Measurements from ENCODE around the gene PF4V1. TPM values are rescaled to one million over a fixed set of nuclear protein-coding genes. Genes with fewer than 3 reads are reported as not detected.

The PF4V1 gene
- total and polyA plus RNA-seq, 9 donors = not detected

GRCh38 chr4:73850261-73850970 lies 2.7 kb upstream of the PF4V1 start:
- intact Hi-C loops (cut with DNase I) = no loop called here
- no peak overlapping the region for H3K27ac ChIP-seq
- no peak overlapping the region for H3K4me3 ChIP-seq
- no peaks in the 10 kb centered on the region for H3K4me1 ChIP-seq (ENCODE audit: insufficient read depth)
- H3K9me3 ChIP-seq = no peaks in the 10 kb centered on the region
- H3K27me3 ChIP-seq = no peaks in the 10 kb centered on the region
- WGBS, 3 donors = 83 to 87% (median 85%) methylated on average over 4 of the region's 4 CpGs
- no peak for DNase-seq
- no peaks in the 10 kb centered on the region for H3K36me3 ChIP-seq
- TF ChIP-seq, protein P1, sequence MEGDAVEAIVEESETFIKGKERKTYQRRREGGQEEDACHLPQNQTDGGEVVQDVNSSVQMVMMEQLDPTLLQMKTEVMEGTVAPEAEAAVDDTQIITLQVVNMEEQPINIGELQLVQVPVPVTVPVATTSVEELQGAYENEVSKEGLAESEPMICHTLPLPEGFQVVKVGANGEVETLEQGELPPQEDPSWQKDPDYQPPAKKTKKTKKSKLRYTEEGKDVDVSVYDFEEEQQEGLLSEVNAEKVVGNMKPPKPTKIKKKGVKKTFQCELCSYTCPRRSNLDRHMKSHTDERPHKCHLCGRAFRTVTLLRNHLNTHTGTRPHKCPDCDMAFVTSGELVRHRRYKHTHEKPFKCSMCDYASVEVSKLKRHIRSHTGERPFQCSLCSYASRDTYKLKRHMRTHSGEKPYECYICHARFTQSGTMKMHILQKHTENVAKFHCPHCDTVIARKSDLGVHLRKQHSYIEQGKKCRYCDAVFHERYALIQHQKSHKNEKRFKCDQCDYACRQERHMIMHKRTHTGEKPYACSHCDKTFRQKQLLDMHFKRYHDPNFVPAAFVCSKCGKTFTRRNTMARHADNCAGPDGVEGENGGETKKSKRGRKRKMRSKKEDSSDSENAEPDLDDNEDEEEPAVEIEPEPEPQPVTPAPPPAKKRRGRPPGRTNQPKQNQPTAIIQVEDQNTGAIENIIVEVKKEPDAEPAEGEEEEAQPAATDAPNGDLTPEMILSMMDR (IDR thresholded peaks at IDR 0.05) = no peak
- TF ChIP-seq POLR2A (IDR thresholded peaks at IDR 0.05) (no peak), EP300 (IDR thresholded peaks at IDR 0.05) (no peak)

GRCh38 chr4:73851293-73851692 lies 1.8 kb upstream of the PF4V1 start:
- TF ChIP-seq, protein P1 (IDR thresholded peaks at IDR 0.05) = no peak
- TF ChIP-seq EP300 (IDR thresholded peaks at IDR 0.05) = no peak
- no peak for TF ChIP-seq POLR2A (IDR thresholded peaks at IDR 0.05)
- Histone ChIP-seq H3K4me1 (ENCODE audit: insufficient read depth) (no peaks in the 10 kb centered on the region), H3K36me3 (no peaks in the 10 kb centered on the region), H3K27me3 (no peaks in the 10 kb centered on the region), H3K27ac (no peak overlapping the region), H3K9me3 (no peaks in the 10 kb centered on the region), H3K4me3 (no peak overlapping the region)
- WGBS, 3 donors = 72 to 86% (median 82%) methylated on average over 1 of the region's 1 CpG
- intact Hi-C loops (cut with DNase I) = no loop called here
- no peak for DNase-seq

DNA sequence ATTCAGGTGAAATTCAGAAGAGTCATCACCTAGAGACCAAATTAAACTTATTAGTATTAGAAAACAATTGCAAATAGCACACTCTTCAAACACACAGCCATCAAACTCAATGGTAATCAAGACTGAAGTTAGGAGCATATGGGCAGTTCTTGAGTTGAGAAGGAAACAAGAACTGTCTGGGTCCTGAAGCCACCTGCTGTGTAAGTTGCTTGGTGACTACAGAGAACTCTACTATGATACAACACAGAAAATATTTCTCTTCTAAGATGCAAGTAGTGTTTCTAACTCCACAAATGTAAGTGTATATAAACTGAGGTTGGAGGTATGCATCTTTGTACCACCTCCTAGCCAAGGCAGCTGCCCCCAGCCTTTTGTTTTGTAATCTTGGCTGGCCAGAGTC lies 325 bp upstream of the PF4V1 start:
- Histone ChIP-seq H3K4me1 (ENCODE audit: insufficient read depth) (no peaks in the 10 kb centered on the region), H3K4me3 (no peak overlapping the region), H3K9me3 (no peaks in the 10 kb centered on the region), H3K27me3 (no peaks in the 10 kb centered on the region), H3K36me3 (no peaks in the 10 kb centered on the region), H3K27ac (no peak overlapping the region)
- TF ChIP-seq EP300 (IDR thresholded peaks at IDR 0.05) (no peak), POLR2A (IDR thresholded peaks at IDR 0.05) (no peak)
- TF ChIP-seq, protein P1 (IDR thresholded peaks at IDR 0.05) = no peak
- DNase-seq = no peak
- intact Hi-C loops (cut with DNase I) = no loop called here

GRCh38 chr4:73853718-73854473 lies 800 bp downstream of the PF4V1 start:
- Histone ChIP-seq H3K4me3 (no peak overlapping the region), H3K27me3 (no peaks in the 10 kb centered on the region), H3K9me3 (no peaks in the 10 kb centered on the region), H3K36me3 (no peaks in the 10 kb centered on the region), H3K27ac (no peak overlapping the region), H3K4me1 (ENCODE audit: insufficient read depth) (no peaks in the 10 kb centered on the region)
- intact Hi-C loops (cut with DNase I) = no loop called here
- DNase-seq = no peak
- WGBS, 3 donors = 28 to 44% (median 38%) methylated on average over 8 of the region's 8 CpGs
- TF ChIP-seq POLR2A (IDR thresholded peaks at IDR 0.05) (no peak), EP300 (IDR thresholded peaks at IDR 0.05) (no peak)
- TF ChIP-seq, protein P1 (IDR thresholded peaks at IDR 0.05) = no peak
